GM21619 (cell line): ENCODE data around the gene GTF2H4.

Experiments used
- ATAC-seq: cut with Tn5 transposase; IDR thresholded peaks from one replicate; pipeline ENCODE4 v1.9.1; 2021; ENCODE audit not compliant: unreplicated experiment

Gene GTF2H4

DNA sequence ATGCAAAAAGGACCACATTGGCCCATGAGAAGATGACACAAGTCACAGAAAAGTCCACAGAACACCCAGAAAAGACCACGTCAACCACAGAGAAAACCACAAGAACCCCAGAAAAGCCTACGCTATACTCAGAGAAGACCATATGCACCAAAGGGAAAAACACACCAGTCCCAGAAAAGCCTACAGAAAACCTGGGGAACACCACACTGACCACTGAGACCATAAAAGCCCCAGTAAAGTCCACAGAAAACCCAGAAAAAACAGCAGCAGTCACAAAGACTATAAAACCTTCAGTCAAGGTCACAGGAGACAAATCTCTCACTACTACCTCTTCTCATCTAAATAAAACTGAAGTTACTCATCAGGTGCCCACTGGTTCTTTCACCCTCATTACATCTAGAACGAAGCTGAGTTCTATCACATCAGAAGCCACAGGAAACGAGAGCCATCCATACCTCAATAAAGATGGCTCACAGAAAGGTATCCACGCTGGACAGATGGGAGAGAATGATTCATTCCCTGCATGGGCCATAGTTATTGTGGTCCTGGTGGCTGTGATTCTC is 44.0 kb downstream of the GTF2H4 start:
- no peak for ATAC-seq

DNA sequence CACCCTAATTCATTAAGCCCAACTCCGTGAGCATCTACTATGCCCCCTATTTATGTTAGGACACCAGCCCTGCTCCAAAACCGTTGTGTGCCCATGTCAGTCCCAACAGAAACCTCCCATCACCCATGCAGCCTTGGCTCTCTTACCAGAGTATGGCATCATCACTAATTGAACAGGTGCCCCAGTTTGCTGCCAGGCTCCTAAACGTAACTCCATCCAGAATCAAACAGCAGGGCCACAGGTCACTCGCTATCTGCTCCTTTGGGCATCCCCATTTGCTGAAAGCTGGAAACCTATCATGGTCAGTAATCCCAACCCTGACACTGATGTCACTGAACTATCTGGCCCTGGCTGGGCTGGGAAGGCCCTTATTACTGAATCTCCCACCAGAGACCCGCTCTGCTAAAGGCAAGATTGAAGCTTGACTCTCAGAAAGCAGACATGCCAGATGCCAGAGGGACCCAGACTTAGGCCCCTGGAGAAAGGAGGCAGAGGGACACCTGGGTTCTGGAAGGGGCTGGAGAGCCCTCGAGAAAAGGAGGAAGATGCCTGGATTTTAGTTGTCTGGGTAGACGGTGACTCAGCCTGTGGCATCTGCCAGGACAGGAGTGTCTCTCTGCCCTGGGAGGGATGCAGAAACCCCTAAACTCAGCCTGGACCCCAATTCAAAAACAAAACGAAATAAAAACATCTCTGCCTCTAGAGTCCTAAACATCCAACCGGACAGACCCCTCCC is 46.8 kb downstream of the GTF2H4 start:
- no peak for ATAC-seq

DNA sequence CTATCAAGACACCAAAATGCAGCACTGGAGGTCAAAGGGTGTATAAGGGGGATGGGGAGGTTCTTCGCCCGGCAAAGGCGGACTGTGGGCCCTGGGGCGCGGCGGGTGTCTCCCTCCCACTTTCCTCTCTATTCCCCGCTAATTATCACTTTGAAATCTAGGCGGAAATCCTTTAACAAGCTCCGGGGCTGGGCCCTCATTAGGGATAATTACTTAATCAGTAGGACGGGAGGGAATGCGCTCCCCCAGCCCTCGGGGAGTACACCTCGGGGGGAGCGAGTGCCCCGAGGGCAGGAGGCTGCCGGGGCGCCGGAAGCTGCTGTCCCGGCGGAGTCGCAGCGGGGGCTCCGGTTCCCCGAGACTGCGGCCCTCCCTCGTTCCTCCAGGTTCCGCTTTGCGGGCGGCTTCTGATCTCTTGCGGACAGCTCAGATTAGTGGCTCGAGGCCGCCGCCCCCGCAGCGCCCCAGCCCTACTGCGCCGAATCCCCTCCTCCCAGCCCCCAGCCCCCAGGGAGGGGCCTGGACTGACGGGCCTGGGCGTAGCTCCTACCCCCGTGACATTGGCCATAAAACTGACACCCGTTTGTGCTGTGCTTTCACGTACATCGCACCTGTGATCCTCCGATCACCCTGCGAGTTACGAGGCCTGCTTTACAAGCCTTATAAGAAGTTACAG is 47.5 kb downstream of the GTF2H4 start:
- peak; percentile 65 for ATAC-seq

DNA sequence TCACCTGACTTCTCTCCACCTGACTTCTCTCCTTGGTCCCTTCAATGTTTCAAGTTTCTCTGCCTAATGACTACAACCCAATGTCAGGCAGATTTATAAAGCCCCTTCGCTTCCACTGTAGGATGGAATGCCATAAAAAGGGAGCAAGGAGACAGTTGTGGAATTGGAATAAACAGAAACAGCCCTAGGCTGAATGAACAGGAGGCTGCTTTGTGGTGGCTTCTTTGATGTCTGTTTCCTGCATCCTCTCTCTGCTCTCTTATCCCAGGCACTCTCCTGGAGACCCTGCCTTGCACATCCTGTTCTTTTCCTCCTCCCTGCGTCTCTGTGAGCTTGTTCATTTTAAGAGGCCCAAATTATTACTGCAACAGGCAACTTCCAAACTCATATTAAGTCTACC is 49.7 kb downstream of the GTF2H4 start:
- ATAC-seq = no peak

DNA sequence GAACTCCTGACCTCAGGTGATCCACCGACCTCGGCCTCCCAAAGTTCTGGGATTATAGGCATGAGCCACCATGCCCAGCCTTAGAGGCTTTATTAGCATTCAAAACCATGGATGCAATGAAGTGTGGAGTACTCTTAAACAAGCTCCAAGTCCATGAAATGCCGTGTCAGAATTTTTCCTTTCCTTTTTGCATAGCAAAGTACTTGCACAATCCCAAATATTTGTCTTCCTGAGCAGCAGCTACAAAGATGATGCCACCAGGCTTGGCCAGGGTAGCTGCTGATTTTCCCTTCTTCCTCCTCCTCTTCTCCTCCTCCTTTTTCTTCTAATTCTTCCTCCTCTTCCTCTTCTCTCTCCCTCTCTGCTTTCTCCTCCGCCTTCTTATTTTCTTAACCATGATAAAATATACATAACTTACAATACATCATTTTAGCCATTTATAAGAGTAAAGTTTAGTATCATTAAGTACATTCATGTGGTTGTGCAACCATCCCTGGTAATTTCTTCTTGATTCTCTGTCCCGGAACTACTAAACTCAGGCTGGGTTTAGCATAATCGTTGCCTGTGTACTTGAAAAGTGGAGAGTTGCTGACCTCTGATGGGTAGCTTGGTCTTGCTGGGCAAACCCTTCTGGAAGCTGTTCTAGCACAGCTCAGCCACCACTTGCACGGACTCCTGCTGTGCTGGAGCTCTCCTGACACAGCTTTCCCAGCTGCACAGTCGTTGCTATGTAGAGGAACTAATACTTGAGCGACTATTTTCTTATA is 53.1 kb downstream of the GTF2H4 start:
- no peak for ATAC-seq

DNA sequence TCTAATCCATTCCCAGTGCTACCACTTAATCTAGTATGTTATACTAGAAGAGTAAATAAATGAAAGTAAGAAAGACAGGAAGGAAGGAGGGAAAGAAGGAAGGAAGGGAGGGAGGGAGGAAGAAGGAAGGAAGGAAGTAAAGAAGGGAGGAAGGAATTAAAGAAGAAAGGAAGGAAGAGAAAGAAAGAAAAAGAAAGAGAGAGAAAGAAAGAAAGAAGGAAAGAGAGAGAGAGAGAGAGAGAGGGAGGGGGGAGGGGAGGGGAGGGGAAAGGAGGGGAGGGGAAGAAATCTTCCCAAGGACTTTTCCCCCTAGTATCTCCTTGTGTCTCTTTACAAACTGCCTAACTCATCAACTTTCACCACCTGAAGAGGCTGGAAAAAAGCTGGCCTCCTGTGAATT is 54.7 kb downstream of the GTF2H4 start:
- ATAC-seq = no peak

DNA sequence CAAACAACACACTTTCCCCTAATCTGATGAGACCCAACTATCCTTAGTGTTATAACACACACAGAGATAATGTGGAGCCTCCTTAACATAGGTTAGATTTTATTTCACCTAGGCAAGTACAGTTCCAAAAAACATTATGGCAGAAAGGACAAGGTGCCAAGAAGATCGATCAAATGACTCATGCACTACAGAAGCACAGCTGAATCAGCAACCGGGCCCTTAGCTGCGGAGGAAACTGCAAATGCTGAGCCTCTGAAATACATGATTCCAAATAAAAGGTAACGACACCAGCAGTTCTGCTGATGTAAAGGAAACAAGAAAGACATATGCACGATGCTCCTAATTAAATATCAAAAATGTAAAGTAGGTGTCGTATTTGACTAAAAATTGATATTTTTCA is 55.6 kb downstream of the GTF2H4 start:
- ATAC-seq = no peak
